Measurements from ENCODE around the gene RPS17. TPM values are rescaled to one million over a fixed set of nuclear protein-coding genes. Genes with fewer than 3 reads are reported as not detected.
"Not testable (repeated sequence)": the region's sequence is repeated elsewhere in the genome, so short reads cannot be mapped to it uniquely, and the experiment has no call there.

The RPS17 gene
- total and polyA plus RNA-seq, 3 experiments from 2014 or later: 1,199 to 2,630 (median 2,610) TPM

DNA sequence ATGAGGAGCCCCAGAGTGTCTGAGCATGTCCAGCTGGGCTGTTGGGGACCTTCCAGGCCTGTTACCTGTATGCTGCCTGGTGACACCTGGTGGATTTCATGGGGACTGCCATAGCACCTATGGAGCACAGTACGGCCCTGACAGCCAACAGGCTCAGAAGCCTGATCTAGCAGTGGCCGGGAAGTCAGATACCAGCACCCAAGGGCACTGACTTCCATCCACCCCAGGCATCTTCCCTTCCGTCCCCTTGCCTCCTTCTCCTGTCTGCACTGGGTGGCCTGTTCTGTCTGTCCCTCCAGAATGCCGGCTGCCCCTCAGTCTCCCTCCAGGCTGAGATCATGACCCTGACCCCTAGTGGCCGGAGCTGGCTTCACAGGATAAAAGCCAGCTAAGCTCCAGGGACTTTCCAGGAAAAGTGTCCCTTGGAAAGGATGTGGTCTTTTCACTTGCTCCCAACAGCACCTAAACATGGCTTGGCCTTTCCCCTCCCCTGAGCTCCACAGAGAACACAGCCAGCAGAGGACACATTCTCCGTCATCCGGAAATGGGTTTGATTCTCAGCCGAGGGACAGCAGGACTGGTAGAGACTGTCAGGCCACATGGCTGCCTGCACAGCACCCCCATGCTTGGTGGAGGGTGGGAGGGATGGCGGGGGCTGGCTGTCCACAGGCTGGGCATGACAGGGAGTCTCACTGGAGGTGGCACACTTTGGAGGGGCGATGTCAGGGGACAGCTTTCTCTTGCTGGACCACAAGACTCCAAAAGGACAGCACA lies 9.5 kb downstream of the RPS17 start:
- POLR2A ChIA-PET: interaction anchor here (1.9 kb wide), 1 partner anchor 9 kb away, joined by 17 read pairs; the partner anchor contains the start of gene RPS17
- H3K27ac Mint-ChIP-seq: peak overlapping the region in 6 of 8 donors; percentile 10 to 84 (median 64)
- H3K27ac ChIP-seq (ENCODE audit: low read depth, low read length): no peak overlapping the region

DNA sequence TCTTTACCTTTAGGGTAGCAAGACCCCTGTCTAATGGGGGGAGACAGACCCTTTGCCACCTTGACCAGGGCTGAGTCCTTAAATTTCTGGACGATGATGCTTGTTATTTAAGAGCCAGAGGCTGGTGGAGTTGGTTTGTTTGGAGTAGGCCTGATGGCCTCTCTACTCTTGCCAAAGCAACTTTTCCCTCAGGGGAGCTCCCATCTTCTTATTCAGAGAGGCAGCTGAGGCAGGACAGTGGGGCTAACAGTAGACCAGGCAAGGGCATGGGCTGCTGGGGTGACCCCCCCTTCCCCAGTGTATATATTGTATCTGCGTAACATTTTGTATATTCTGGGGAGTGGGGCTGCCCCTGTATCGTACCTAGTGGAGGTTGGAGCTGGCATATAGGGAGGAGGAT lies 10.3 kb downstream of the RPS17 start:
- Mint-ChIP-seq H3K27ac (no peak overlapping the region), H3K9me3 (no peaks in the 10 kb centered on the region), H3K4me3 (peak overlapping the region in 1 of 7 donors; percentile 30), H3K27me3 (no peaks in the 10 kb centered on the region), H3K4me1 (peaks cover 0 to 6% (median 6%) of the 10 kb centered on the region in 3 donors), H3K36me3 (peaks cover 10 to 23% (median 10%) of the 10 kb centered on the region in 3 donors)
- Histone ChIP-seq H3K27ac (ENCODE audit: low read depth, low read length) (no peak overlapping the region), H3K27me3 (ENCODE audit: insufficient read depth, low read length, poor library complexity, severe bottlenecking) (no peaks in the 10 kb centered on the region), H3K36me3 (ENCODE audit: insufficient read depth, low read length) (peaks cover 9% of the 10 kb centered on the region), H3K4me1 (ENCODE audit: insufficient read depth, low read length) (no peaks in the 10 kb centered on the region), H3K4me3 (ENCODE audit: low read length) (no peak overlapping the region), H3K9me3 (ENCODE audit: low read length) (no peaks in the 10 kb centered on the region)
- DNase-seq: no peak
- ChIA-PET POLR2A (interaction anchor here (1.9 kb wide), 1 partner anchor 10 kb away, joined by 17 read pairs; the partner anchor contains the start of gene RPS17), CTCF (interaction anchor here (1.7 to 3.6 kb wide), 3 partner anchors 11 to 481 kb away, joined by 7 to 63 read pairs (median 12); partner anchors contain the start of genes C15orf40 and RPS17)

More for the DNA sequence above, 9.5 kb downstream of the RPS17 start:
- Mint-ChIP-seq H3K4me1 (peaks cover 0 to 6% (median 6%) of the 10 kb centered on the region in 3 donors), H3K27me3 (no peaks in the 10 kb centered on the region), H3K36me3 (peaks cover 12 to 31% (median 14%) of the 10 kb centered on the region in 3 donors), H3K4me3 (peak overlapping the region; percentile 7 to 88 (median 75)), H3K9me3 (no peaks in the 10 kb centered on the region)
- Histone ChIP-seq H3K36me3 (ENCODE audit: insufficient read depth, low read length) (peaks cover 13% of the 10 kb centered on the region), H3K4me1 (ENCODE audit: insufficient read depth, low read length) (no peaks in the 10 kb centered on the region), H3K4me3 (ENCODE audit: low read length) (peak overlapping the region; percentile 61), H3K27me3 (ENCODE audit: insufficient read depth, low read length, poor library complexity, severe bottlenecking) (no peaks in the 10 kb centered on the region), H3K9me3 (ENCODE audit: low read length) (no peaks in the 10 kb centered on the region)
- CTCF ChIA-PET: interaction anchor here (0.7 to 3.6 kb wide), 8 partner anchors 11 to 541 kb away, joined by 3 to 63 read pairs (median 4); partner anchors contain the start of genes C15orf40 and RPS17
- DNase-seq: peak; percentile 50 to 80 (median 68)

DNA sequence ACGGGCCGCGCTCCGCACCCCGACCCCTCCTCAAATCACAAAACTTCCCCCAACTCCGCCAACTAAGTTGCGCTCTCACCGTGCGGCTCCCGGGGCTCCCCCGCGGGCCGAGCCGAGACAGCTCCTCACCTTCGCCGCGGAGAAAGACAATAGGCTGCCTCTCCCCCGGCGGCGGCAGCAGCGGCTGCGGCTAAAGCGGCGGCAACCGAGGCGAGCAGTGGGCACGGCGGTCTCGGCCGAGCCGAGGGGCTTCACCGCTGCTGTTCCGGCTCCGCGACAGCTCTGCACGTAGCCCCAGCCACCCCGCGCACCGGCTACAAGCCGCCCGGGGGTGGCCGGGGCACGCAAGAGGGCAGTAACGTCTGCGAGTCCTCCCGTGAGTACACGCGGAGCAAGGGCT lies 26.7 kb downstream of the RPS17 start:
- DNase-seq; H3K4me3 ChIP-seq (ENCODE audit: low read length); H3K4me3 Mint-ChIP-seq; H3K27ac Mint-ChIP-seq; H3K9me3 Mint-ChIP-seq; H3K36me3 Mint-ChIP-seq; H3K9me3 ChIP-seq (ENCODE audit: low read length); H3K27ac ChIP-seq (ENCODE audit: low read depth, low read length); H3K4me1 ChIP-seq (ENCODE audit: insufficient read depth, low read length); CTCF ChIA-PET; H3K4me1 Mint-ChIP-seq; H3K27me3 Mint-ChIP-seq; POLR2A ChIA-PET; H3K27me3 ChIP-seq (ENCODE audit: insufficient read depth, low read length, poor library complexity, severe bottlenecking); H3K36me3 ChIP-seq (ENCODE audit: insufficient read depth, low read length): not testable (repeated sequence)

DNA sequence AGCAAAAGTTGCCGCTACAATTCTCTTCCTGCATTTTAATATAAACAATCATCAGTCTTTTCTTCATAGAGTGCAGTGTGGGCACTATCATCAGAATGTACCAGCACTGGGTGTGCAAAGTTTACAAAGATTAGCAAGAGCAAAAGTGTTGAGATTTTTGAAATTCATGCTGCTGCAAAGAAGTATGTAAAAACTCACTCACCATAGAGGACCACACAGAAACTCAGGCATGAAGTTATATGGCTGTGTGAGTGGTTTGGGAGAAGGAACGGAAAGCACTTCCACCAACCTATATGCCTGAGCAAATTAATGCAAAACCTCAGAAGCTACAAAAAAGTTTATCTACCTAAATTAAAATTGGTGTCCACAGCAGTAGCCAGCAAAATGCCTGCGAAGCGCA lies 32.6 kb downstream of the RPS17 start:
- CTCF ChIA-PET; H3K36me3 Mint-ChIP-seq; H3K27ac ChIP-seq (ENCODE audit: low read depth, low read length); H3K36me3 ChIP-seq (ENCODE audit: insufficient read depth, low read length); H3K9me3 ChIP-seq (ENCODE audit: low read length); H3K4me1 ChIP-seq (ENCODE audit: insufficient read depth, low read length); H3K4me3 ChIP-seq (ENCODE audit: low read length); H3K4me1 Mint-ChIP-seq; H3K27ac Mint-ChIP-seq; H3K4me3 Mint-ChIP-seq; H3K27me3 ChIP-seq (ENCODE audit: insufficient read depth, low read length, poor library complexity, severe bottlenecking); H3K9me3 Mint-ChIP-seq; H3K27me3 Mint-ChIP-seq; POLR2A ChIA-PET; DNase-seq: not testable (repeated sequence)

GRCh38 chr15:82507087-82507486 lies 33.2 kb downstream of the RPS17 start:
- POLR2A ChIA-PET; H3K27me3 Mint-ChIP-seq; H3K36me3 ChIP-seq (ENCODE audit: insufficient read depth, low read length); H3K27me3 ChIP-seq (ENCODE audit: insufficient read depth, low read length, poor library complexity, severe bottlenecking); H3K4me3 ChIP-seq (ENCODE audit: low read length); H3K36me3 Mint-ChIP-seq; H3K9me3 ChIP-seq (ENCODE audit: low read length); H3K4me3 Mint-ChIP-seq; CTCF ChIA-PET; H3K4me1 ChIP-seq (ENCODE audit: insufficient read depth, low read length); H3K4me1 Mint-ChIP-seq; H3K27ac Mint-ChIP-seq; H3K27ac ChIP-seq (ENCODE audit: low read depth, low read length); DNase-seq; H3K9me3 Mint-ChIP-seq: not testable (repeated sequence)

- H3K4me1 Mint-ChIP-seq; H3K9me3 Mint-ChIP-seq; CTCF ChIA-PET; POLR2A ChIA-PET; H3K36me3 Mint-ChIP-seq; H3K27ac Mint-ChIP-seq; H3K4me1 ChIP-seq (ENCODE audit: insufficient read depth, low read length); H3K27me3 ChIP-seq (ENCODE audit: insufficient read depth, low read length, poor library complexity, severe bottlenecking); H3K27me3 Mint-ChIP-seq; DNase-seq; H3K4me3 Mint-ChIP-seq; H3K36me3 ChIP-seq (ENCODE audit: insufficient read depth, low read length); H3K9me3 ChIP-seq (ENCODE audit: low read length); H3K27ac ChIP-seq (ENCODE audit: low read depth, low read length); H3K4me3 ChIP-seq (ENCODE audit: low read length): not testable (repeated sequence)
Measured at GRCh38 chr15:82505842-82506241, 34.4 kb downstream of the RPS17 start.

GRCh38 chr15:82504074-82504473 lies 36.2 kb downstream of the RPS17 start:
- H3K27ac Mint-ChIP-seq, POLR2A ChIA-PET: not testable (repeated sequence)

DNA sequence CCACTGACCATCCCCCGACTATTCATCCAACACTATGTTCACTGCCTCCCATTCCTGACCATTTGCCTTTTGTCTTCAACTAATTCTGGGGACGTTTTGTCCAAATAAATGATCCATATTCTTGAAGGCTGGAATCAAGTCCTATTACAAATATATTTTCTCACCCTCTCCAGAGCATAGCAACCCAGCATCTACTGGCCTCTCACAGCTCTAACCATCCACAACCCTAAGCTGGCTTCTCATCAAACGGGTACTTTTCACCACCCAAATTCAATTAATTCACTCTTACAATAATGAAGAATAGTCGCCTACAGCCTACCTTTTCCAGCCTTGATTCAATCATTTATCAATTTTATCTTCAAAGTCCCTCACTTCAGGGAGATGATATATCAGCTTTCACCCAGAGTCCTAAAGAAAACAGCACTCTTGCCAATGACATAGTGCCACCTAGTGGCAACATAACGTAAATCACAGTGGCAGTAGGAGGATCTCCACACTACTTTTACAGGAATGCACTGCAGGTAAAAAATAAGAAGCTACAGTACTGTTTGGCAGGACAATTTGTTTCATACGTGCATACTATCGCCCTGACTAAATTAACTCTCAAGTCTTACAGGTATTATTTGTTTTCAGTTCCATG lies 37.4 kb downstream of the RPS17 start:
- H3K27ac ChIP-seq (ENCODE audit: low read depth, low read length); H3K36me3 Mint-ChIP-seq; H3K27me3 Mint-ChIP-seq; H3K4me1 ChIP-seq (ENCODE audit: insufficient read depth, low read length); H3K4me3 Mint-ChIP-seq; POLR2A ChIA-PET; CTCF ChIA-PET; H3K9me3 Mint-ChIP-seq; H3K27me3 ChIP-seq (ENCODE audit: insufficient read depth, low read length, poor library complexity, severe bottlenecking); H3K9me3 ChIP-seq (ENCODE audit: low read length); H3K36me3 ChIP-seq (ENCODE audit: insufficient read depth, low read length); H3K4me1 Mint-ChIP-seq; H3K4me3 ChIP-seq (ENCODE audit: low read length): not testable (repeated sequence)
- H3K27ac Mint-ChIP-seq: peak overlapping the region in 1 of 8 donors; percentile 41
- peak in 3 of 5 donors; percentile 1 to 26 (median 24) for DNase-seq

More at GRCh38 chr15:82504074-82504473, 36.2 kb downstream of the RPS17 start:
- H3K9me3 ChIP-seq (ENCODE audit: low read length); H3K27me3 Mint-ChIP-seq; H3K4me1 Mint-ChIP-seq; H3K4me3 ChIP-seq (ENCODE audit: low read length); H3K9me3 Mint-ChIP-seq; H3K4me3 Mint-ChIP-seq; H3K4me1 ChIP-seq (ENCODE audit: insufficient read depth, low read length); H3K27ac ChIP-seq (ENCODE audit: low read depth, low read length); CTCF ChIA-PET; H3K27me3 ChIP-seq (ENCODE audit: insufficient read depth, low read length, poor library complexity, severe bottlenecking); H3K36me3 ChIP-seq (ENCODE audit: insufficient read depth, low read length); DNase-seq; H3K36me3 Mint-ChIP-seq: not testable (repeated sequence)
